NCI-H1930 (cell line): ENCODE data around the gene MRTFA.
"Not testable (repeated sequence)": the region's sequence is repeated elsewhere in the genome, so short reads cannot be mapped to it uniquely, and the experiment has no call there.

Experiments
- DNase-seq, 2 experiments: peaks; one replicate each; lab custom pipeline; 2025; lab: John Stamatoyannopoulos, UW

The MRTFA gene

DNA sequence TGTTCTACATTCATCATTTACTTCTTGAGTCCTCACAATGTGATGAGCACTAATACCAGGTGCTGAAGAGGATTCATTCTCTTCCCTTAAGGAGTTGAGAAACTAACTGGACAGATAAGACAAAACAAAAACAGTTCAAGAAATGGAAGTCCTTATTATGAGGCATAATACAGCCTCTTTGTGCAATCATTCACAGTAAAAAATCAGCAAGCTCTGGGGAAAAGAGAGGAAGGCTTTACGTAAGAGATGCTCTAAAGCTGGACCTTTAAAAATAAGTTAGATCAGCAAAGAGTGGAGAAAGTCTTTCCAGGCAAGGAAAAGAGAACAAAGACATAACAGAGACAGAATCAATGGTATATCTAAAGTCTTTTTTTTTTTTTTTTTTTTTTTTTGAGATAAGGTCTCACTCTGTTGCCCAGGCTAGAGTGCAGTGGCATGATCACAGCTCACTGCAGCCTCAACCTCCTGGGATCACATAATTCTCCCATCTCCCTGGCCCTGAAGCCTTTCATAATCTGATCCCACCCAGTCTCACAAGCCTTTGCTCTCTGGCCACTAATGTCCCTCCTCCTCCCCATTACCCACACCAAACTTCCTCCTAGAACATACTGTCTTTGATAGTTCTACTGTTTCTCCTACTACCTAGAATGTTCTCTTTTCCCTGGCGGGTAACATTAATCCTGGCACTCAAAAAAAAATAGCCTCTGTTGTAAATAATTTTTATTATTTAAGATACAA is 40.9 kb downstream of the MRTFA start:
- no peak for DNase-seq

DNA sequence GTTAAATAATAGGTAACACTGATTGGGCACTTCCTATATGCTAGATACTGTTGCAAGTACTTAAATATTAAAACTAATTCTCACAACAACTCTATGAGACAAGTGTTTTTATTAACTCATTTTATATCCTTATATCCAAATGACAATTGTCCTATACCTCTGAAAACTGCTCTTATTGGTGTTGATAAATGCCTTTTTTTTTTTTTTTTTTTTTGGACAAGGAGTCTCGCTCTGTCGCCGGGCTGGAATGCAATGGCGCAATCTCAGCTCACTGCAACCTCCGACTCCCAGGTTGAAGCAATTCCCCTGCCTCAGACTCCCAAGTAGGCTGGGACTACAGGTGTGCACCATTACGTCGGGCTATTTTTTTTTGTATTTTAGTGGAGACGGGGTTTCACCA is 41.6 kb downstream of the MRTFA start:
- DNase-seq = no peak

DNA sequence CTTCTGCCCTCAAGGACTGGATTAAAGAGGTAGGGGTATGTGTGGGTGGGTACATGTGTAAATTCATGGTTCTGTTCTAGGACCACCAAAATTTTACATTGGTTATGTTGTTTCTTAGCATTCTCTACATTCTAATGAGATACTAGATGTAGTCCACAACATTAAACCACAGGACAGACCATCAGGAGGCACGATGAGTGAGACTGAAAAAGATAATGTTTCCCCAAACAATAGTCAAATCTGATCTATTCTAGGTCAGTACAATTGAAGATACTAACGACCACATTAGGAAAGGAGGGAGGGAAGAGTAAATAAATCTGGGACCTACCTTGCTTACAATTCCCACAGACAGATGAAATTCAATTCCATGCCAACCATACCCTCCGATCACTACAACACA is 42.2 kb downstream of the MRTFA start:
- peak; percentile 45 to 53 for DNase-seq

DNA sequence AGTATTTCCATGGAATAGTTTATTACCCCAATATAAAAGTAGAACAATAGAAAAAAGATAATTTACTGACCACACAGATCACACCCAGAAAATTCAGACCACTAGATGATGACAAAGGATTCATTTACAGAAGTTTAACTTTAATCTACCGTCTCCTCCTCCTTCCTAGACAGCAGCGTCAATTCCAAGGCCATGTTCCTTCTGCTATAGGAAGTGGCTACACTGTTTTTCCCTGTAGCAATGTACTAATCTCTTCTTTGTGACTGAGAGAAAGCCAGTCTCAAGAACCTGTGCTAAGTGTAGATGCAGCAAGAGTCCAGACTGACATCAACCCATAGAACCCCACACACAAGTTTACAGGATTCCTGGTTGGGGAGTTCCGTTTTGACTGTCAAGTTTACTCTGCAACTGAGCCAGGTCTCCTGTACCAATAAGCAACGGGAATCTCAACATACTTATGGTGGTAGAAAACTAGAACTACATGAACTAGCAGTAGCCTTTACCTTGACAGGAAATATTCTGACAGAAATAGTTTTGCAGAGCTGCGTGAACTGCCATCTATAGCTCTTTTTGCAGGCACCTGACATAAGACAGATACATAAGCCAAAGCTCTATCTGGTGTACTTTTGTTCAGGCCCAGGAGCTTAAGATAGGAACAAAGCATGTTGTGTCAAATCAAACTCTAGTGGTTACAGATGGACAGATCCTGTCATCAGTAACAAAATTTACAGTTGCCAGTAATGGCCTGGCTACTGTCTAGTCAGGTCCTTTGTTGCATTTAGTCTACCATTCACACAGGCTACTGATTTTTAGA is 42.9 kb downstream of the MRTFA start:
- DNase-seq = peak in 1 of 2 experiments; percentile 53

DNA sequence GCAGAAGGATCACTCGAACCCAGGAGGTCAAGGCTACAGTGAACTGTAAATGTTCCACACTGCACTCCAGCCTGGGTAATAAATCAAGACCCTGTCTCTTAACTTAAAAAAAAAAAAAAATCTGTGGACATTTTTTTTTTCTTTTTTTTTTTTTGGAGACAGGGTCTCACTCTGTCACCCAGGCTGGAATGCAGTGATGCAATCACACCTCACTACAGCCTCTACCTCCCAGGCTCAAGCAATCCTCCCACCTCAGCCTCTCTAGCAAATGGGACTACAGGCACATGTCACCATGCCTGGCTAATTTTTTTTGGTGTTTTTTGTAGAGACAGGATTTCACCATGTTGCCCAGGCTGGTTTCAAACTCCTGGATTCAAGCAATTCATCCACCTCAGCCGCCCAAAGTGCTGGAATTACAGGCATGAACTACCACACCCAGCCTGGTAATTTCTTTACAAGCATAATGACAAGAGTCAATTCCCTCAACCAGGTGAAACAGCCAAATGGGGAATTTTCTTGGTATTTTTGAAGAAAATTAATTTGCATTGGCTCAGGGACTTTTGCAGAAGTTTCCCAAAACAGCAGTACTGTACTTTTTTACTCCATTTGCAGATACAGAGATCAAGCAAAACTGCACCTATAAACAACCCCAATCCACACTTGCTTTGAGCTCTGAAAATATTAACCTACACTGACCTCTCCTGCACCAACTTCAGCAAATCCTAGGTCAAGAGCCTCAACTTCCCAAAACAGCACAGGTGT is 44.0 kb downstream of the MRTFA start:
- DNase-seq = no peak

DNA sequence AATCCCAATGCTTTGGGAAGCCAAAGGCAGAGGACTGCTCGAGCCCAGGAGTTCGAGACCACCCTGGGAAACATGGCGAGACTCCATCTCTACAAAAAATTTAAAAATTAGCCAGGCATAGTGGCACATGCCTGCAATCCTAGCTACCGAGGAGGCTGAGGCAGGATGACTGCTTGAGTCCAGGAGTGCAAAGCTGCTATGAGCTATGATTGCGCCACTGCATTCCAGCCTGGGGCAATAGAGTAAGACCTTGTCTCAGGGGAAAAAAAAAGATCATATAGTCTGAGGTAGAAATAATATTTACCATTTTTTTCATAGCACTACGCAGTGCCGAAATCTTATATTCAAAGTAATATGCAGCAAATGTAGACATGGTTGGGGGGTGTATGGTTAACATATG is 47.8 kb downstream of the MRTFA start:
- no peak for DNase-seq

DNA sequence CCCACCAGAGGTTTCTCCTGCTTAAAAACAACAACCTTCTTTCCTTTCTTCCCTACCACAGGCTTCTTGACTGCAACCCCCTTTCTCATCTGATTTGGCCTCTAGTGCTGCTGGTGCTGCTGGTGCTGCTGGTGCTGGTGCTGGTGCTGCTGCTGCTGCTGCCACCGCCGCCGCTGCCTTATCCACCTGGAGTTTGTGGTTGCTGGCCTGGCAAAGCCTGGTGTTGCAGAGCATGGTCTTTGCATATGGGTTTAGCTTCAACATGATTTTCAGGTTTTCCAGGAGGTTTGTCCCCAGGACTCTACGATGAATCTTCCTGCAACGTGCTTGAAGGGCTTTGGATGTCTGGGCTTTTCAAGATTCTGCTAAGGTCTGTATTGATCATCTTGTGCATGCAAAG is 49.7 kb downstream of the MRTFA start:
- no peak for DNase-seq

DNA sequence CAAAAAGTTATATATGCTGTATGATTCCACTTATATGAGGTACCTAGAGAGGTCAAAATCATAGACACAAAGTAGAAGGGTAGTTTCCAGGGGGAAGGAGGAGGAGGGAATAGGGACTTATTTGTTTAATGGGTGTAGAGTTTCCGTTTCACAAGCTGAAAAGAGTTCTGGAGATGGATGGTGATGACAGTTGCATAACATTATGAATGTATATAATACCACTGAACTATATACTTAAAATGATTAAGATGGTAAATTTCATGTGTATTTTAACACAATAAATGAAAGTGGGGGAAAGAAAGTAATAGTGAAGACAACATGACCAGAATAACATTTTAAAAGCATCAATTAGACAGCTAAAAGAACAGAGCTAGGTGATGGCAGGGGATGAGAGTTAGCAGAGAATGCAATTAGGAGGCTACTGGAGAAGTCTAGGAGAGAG is 51.2 kb downstream of the MRTFA start:
- DNase-seq = no peak

DNA sequence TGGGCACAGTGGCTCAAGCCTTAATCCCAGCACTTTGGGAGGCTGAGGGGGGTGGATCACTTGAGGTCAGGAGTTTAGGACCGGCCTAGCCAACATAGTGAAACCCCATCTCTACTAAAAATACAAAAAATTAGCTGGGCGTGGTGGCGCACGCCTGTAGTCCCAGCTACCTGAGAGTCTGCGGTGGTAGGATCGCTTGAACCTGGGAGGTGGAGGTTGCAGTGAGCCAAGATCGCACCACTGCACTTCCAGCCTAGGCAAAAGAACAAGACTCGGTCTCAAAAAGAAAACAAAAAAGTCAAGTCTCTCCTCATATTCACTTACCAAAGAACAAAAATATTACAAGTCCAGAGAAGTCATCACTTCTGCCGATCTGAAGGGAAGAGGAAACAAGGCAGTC is 51.8 kb downstream of the MRTFA start:
- not testable (repeated sequence) for DNase-seq

DNA sequence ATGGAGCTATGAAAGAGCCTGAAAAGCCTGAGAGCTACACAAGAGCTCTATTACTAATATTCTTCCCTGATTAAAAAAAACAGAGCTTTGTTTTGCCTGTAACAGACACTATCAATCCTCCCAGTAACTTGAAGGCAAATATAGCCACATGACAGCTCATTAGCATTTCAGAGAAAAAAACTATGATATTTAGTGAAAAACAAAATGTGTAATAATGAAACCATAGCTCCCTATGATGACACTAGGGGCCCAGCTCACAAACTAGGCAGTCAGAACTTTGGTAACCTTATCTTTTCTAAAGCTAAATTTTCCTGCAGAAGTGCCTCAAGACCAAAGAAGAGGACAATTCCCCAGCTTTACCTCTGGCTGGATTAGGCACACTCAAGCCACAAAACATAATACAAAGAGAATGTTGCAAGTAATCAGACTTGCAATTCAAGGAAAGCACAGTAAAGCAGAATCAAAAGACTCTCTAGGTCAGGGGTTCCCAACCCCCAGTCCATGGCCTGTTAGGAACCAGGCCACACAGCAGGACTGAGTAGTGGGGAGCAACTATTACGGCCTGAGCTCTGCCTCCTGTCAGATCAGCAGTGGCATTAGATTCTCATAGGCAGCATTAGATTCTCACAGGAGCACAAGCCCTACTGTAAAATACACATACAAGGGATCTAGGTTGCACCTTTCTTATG is 53.3 kb downstream of the MRTFA start:
- DNase-seq = no peak

DNA sequence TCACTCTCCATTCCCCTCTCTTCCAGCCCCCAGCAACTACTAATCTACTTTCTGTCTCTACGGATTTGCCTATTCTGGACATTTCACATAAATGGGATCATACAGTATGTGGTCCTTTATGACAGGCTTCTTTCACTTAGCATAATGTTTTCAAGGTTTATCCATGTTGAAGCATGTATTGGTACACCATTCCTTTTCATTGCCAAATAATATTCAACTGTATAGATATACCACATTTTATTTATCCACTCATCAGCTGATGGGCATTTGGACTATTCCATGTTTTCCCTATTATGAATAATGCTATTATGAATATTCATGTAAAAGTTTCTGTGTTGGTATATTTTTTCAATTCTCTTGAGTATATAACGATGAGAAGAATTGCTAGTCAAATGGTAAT is 54.5 kb downstream of the MRTFA start:
- DNase-seq = no peak

DNA sequence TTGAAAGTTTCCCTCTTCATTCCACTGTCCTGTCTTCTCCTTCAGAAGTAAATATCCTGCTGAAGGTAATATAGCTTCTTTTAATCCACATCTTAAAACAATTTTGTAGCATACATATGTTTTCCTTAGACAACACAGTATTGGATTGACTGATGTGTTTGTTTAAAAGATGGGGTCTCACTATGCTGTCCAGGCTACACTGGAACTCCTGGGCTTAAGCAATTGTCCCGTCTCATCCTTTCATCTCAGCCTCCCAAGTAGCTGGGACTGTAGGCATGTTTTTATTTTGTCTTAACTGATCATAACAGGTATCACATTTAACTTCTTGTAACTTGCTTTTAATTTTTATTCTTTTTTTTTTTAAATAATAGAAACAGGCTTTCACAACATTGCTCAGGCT is 55.9 kb downstream of the MRTFA start:
- no peak for DNase-seq

DNA sequence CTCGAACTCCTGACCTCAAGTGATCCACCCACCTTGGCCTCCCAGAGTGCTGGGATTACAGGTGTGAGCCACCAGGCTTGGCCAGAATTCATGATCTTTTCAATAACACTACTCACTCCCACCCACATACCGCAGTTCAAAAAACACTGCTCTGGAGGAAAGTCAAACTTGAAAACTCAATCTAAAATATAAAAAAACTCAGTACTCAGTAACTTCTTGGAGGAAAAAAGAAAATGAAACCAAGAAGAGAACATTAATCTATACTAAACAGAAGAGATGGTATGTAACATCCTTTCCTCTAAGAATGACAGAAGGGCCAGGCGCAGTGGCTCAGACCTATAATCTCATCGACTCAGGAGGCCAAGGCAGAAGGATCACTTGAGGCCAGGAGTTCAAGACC is 58.3 kb downstream of the MRTFA start:
- no peak for DNase-seq

DNA sequence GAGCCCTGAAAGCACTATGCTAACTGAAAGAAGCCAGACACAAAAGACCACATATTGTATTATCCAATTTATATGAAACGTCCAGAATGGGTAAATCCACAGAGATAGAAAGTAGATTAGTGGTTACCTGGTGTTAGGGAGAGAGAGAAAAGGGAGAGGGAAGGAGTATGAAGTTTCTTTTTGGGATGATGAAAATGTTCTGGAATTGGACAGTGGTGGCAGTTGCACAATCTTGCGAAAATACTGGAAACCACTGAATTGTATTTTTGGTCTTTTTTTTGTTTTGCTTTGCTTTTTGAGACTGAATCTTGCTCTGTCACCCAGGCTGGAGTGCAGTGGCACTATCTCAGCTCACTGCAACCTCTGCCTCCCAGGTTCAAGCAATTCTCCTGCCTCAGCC is 63.5 kb downstream of the MRTFA start:
- DNase-seq = no peak

DNA sequence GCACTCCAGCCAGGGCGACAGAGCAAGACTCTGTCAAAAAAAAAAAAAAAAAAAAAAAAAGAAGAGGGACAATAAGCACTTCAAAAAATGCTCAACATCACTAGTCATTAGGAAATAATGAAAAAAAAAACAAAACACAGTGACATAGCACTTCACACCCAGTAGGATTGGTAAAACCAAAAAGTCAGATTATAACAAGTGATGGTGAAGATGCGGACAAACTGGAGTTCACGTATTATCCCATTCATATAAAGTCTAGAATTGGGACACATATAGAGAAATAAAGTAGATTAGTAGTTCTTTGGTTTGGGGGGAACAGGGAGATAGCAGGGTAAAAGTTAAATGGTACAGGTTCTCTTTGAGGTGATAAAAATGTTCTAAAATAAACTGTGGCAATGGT is 64.6 kb downstream of the MRTFA start:
- no peak for DNase-seq

DNA sequence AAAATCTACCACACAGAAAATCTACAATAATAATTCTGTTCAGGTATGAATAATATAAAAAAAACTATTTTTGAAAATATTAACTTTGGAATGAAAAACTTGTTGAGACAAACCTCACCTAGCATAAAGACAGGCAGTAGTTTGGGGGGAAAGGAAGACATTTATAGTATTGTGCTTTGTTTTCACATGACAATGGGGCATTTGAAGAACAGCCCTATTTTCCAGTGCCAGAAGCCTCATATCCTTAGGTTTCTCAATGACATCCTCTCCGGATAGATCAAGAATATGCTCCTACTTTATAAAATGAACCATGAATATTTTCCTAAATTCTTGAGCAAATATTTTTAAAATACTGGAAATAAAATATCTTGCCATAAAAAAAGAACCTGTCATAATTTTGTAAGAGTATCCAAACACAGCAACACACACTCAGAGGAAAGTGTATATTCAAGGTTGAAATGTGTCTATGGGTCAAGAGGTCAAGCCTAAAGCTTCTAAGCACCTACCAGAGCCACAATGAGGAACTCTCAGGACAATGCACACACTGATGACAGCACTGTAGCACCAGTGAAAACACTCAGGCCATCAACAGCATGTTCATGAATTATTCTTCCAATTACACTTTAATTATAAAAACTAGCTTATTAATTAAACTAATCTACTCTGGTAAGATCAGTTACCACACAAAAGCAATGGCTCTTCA is 68.7 kb downstream of the MRTFA start:
- no peak for DNase-seq

DNA sequence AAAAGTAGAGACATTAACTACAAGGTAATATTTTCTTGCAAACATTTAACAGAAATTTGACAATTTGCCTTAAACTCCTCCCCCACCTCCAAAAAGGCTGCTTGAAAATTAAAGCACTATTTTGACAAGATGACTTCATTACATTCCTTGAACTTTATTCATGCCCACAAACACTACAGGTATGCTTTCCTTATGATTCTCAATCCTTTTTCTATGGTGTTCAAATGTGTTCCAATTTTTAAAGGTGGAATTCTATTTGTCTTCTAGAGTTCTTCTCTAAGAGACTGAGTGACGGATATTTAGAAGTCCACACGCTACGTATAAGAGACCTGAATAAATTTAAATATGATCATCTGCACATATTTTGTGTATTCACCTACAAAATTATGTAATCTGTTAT is 69.4 kb downstream of the MRTFA start:
- no peak for DNase-seq

DNA sequence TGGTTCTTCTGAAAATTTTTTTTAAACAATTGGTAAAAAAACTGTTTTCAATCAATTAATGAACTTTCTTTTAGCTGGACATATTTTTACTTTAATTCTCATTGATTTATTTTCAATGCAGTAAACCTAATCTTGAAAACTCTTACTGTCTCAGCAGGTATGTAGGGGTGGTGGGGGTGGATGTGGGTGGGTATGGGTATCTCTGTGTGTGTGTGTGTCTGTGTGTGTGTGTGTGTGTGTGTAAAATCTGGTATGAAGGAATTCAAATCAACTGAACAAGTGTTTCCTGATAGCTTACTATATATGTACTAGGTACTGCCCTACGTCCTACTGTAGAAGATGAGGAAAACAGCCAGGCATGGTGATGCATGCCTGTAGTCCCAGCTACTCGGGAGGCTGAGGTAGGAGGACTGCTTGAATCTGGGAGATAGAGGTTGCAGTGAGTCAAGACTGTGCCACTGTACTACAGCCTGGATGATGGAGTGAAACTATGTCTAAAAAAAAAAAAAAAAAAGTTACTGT is 75.5 kb downstream of the MRTFA start:
- DNase-seq = no peak

DNA sequence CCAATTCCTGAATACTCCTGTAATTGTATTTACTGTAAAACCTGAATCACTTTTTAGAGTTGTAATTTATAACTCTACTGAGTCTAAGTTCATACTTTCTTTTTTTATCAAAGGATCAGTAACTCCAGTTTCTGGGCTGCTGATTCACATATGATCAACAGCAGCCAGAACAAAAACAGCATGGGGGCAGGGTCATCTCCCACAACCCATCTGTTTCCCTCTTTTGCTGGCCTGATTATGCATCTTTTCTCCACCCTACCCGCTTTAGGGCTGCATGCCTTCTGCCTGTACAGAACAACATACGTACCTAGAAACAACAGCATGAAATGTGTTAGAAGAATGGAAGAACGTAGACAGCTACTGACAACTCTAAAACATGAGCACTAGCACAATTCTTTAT is 76.0 kb downstream of the MRTFA start:
- DNase-seq = no peak

DNA sequence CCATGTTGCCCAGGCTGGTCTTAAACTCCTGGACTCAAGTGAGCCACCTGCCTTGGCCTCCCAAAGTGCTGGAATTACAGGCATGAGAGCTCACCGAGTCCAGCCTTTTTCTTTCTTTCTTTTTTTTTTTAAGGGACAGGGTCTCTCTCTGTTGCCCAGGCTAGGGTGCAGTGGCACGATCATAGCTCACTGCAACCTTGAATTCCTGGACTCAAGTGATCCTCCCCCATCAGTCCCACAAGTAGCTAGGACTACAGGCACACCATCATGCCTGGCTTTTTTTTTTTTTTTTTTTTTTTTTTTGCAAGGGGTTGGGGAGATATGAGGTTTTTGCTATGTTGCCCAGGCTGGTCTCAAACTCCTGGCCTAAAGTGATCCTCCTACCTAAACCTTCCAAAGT is 78.5 kb downstream of the MRTFA start:
- DNase-seq = no peak

DNA sequence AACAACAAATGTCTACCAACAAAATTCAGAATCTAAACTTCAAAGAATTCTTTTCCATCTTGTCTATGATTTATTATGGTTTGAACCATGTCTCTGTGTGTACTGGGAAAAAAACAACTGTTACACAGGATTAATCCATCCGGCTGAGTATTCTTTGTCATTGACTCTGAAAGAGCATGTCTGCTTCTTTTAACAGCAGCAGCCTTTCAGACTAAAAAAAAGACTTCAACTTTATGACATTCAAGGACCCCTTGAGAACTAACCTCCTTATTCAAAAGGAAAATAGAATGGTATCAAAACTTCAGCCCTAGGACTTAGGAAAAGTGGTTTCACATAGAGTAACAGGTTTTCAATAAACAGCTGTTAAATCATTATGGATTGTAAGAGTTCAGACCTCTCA is 79.9 kb downstream of the MRTFA start:
- no peak for DNase-seq
